ENCODE measurements around the gene SESN1. TPM values are rescaled to one million over a fixed set of nuclear protein-coding genes. Genes with fewer than 3 reads are reported as not detected.

The SESN1 gene
- total RNA-seq, 1 experiment from 2014 or later = 17.5 TPM

GRCh38 chr6:109083657-109084056 is 11.0 kb downstream of the SESN1 start:
- no peak for DNase-seq
- H3K4ac ChIP-seq (ENCODE audit: low read depth, low read length) = no peak overlapping the region
- 0 out of 4 replicates have a peak, but pooled peaks cover 1 to 2% of the 10 kb centered on the region in 2 experiments for H3K4me1 Mint-ChIP-seq
- no peak overlapping the region for H3T11ph ChIP-seq (ENCODE audit: low read length)
- H3K23me2 ChIP-seq (ENCODE audit: insufficient read length, low read depth, low read length, poor library complexity, severe bottlenecking) = no peaks in the 10 kb centered on the region
- H3K9me3 ChIP-seq (ENCODE audit: control insufficient read depth, low read depth, low read length) = no peaks in the 10 kb centered on the region
- no peak overlapping the region for H4K5ac ChIP-seq (ENCODE audit: insufficient read length, low read depth, low read length)
- H4K8ac ChIP-seq (replicated peaks; ENCODE audit: insufficient read length, low read depth, low read length) = no peak overlapping the region
- H2AK5ac ChIP-seq (ENCODE audit: insufficient read length, low read length) = no peak overlapping the region
- H2BK20ac ChIP-seq (ENCODE audit: low read depth, low read length, poor library complexity, severe bottlenecking) = no peak overlapping the region
- H4K20me1 ChIP-seq (ENCODE audit: control insufficient read depth, insufficient read depth, insufficient read length) = no peaks in the 10 kb centered on the region
- H3K23ac ChIP-seq (ENCODE audit: insufficient read length, low read depth, low read length) = no peak overlapping the region
- H3K4me2 ChIP-seq (ENCODE audit: insufficient read depth, insufficient read length, low read length) = no peak overlapping the region
- H2BK12ac ChIP-seq (ENCODE audit: insufficient read length, low read depth, low read length) = no peak overlapping the region
- H3K4me3 Mint-ChIP-seq = no peak overlapping the region
- no peaks in the 10 kb centered on the region for H3K27me3 Mint-ChIP-seq (ENCODE audit: low read depth)
- H3K9me3 Mint-ChIP-seq = no peaks in the 10 kb centered on the region
- no peaks in the 10 kb centered on the region for H3K27me3 ChIP-seq (ENCODE audit: insufficient read depth, low read length)
- peaks cover 0 to 3% (median 0%) of the 10 kb centered on the region in 3 experiments; a peak in 1 of 7 replicates for H3K36me3 Mint-ChIP-seq (ENCODE audit: insufficient read depth in 1 of 3, low read depth in 3 of 3)
- H4K91ac ChIP-seq (ENCODE audit: insufficient read length, low read depth, low read length) = no peak overlapping the region
- H3K27ac Mint-ChIP-seq = no peak overlapping the region
- no peak overlapping the region for H3K9ac ChIP-seq (ENCODE audit: extremely low read depth, insufficient read length, low read length)
- no peaks in the 10 kb centered on the region for H3K4me1 ChIP-seq (ENCODE audit: insufficient read depth, low read length)
- H3K79me2 ChIP-seq (ENCODE audit: insufficient read depth, low read length) = no peaks in the 10 kb centered on the region
- no CpG with 5 or more reads among the region's 1 CpG for WGBS (ENCODE audit: extremely low coverage, insufficient read length, low lambda C conversion rate)
- TF ChIP-seq, protein P1, sequence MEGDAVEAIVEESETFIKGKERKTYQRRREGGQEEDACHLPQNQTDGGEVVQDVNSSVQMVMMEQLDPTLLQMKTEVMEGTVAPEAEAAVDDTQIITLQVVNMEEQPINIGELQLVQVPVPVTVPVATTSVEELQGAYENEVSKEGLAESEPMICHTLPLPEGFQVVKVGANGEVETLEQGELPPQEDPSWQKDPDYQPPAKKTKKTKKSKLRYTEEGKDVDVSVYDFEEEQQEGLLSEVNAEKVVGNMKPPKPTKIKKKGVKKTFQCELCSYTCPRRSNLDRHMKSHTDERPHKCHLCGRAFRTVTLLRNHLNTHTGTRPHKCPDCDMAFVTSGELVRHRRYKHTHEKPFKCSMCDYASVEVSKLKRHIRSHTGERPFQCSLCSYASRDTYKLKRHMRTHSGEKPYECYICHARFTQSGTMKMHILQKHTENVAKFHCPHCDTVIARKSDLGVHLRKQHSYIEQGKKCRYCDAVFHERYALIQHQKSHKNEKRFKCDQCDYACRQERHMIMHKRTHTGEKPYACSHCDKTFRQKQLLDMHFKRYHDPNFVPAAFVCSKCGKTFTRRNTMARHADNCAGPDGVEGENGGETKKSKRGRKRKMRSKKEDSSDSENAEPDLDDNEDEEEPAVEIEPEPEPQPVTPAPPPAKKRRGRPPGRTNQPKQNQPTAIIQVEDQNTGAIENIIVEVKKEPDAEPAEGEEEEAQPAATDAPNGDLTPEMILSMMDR (conservative IDR thresholded peaks at IDR 0.05) = no peak
- H3K27ac ChIP-seq (ENCODE audit: insufficient read length, low read depth, low read length) = no peak overlapping the region
- no peaks in the 10 kb centered on the region for H3K79me1 ChIP-seq (ENCODE audit: insufficient read depth, low read depth, low read length, poor library complexity, severe bottlenecking)
- H2AFZ ChIP-seq (ENCODE audit: low read length) = no peak overlapping the region
- H3K18ac ChIP-seq (ENCODE audit: insufficient read length, low read depth, low read length) = no peak overlapping the region
- no peak overlapping the region for H2BK120ac ChIP-seq (ENCODE audit: low read depth, low read length, poor library complexity, severe bottlenecking)
- H3K14ac ChIP-seq (ENCODE audit: insufficient read depth, low read length) = no peak overlapping the region
- H3K56ac ChIP-seq (ENCODE audit: insufficient read length, low read depth, low read length) = no peak overlapping the region
- no peak overlapping the region for H2BK15ac ChIP-seq (ENCODE audit: low read depth, low read length)
- H2BK5ac ChIP-seq (ENCODE audit: insufficient read length, low read length) = no peak overlapping the region

All from H9 (cell line).